ES-I3 (cell line): Measurements from ENCODE around the gene GALNT9.

ENCODE experiments used
- H3K36me3 ChIP-seq: 2 replicates; pipeline ENCODE4 v1.6.1; 2013; ENCODE audit warnings: mild to moderate bottlenecking, low read length, control low read depth, moderate library complexity; ENCODE audit not compliant: insufficient read depth
- H3K4me1 ChIP-seq: 2 replicates; pipeline ENCODE4 v1.6.1; 2013; ENCODE audit warnings: mild to moderate bottlenecking, control low read depth, low read length; ENCODE audit not compliant: insufficient read depth
- H3K9ac ChIP-seq: 2 replicates; pipeline ENCODE4 v1.6.1; 2013; ENCODE audit warnings: low read depth, mild to moderate bottlenecking, low read length, moderate library complexity
- H3K9me3 ChIP-seq: 2 replicates; pipeline ENCODE4 v1.6.1; 2013; ENCODE audit warnings: mild to moderate bottlenecking, low read length, moderate library complexity; ENCODE audit not compliant: control insufficient read depth, insufficient read depth

The GALNT9 gene

GRCh38 chr12:132147423-132148367 lies 181.7 kb downstream of the GALNT9 start:
- Histone ChIP-seq H3K9ac (no peak overlapping the region), H3K9me3 (no peaks in the 10 kb centered on the region), H3K4me1 (no peaks in the 10 kb centered on the region), H3K36me3 (no peaks in the 10 kb centered on the region; the same call in 1 of the 2 replicates)

GRCh38 chr12:132146772-132147422 lies 182.5 kb downstream of the GALNT9 start:
- Histone ChIP-seq H3K9ac (no peak overlapping the region), H3K9me3 (no peaks in the 10 kb centered on the region), H3K36me3 (no peaks in the 10 kb centered on the region; the same call in 1 of the 2 replicates), H3K4me1 (no peaks in the 10 kb centered on the region)
